Activated CD4-positive, alpha-beta T cell treated with anti-CD3 and anti-CD28 coated beads for 24 hours (primary cell): ENCODE measurements around the gene USF3.

Source experiments
- DNase-seq, 2 donors: peaks; one replicate each; pipeline ENCODE4 v3.0.0-alpha.2; 2020; ENCODE audit warnings: low read depth in 2 of 2

The USF3 gene

DNA sequence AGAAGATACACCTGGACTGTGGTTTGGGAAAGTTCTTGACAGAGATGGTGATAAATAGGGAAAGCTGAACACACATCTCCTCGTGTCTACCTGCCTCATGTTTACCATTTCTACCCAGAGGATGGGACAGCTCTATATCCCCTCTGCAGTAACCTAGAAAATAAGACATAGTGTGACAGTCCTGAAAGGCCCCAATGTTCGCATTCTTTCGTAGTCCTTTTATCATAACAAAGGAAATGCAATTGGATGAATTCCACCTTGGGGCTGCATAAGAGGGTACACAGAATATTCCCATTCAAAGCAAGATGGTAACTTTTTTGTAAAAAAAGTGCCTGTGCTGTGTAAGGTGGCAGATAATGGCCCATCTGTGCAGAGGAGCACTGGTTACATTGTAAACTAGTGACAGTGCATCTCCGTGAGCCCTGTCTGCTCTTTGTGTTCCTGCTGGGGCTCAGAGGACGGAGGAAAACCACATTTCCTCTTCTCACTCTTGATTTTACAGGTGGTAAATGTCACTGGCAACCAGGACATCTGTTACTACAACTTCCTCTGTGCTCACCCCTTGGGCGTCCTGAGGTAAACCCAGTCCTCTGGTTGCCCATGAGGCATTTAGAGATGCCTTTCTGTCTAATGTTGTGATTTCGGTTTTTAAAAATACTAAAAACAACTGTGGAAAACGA is 89.8 kb downstream of the USF3 start:
- DNase-seq = peak in 1 of 2 donors; percentile 8

DNA sequence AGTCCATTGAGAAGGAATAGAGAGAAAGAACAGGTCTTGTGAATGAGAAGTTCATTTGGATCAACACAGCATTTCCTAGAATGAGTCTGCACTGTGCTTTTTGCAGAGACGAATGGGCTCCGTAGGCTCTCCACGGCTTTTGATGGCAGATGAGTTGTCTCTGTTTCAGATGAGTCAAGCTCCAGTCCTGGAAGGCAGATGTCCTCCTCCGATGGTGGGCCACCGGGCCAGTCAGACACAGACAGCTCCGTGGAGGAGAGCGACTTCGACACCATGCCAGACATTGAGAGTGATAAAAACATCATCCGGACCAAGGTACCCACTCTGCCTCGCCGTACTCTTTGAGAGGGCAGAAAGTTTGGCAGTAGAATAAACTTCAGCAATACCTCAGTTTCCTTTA is 93.6 kb downstream of the USF3 start:
- DNase-seq = no peak

DNA sequence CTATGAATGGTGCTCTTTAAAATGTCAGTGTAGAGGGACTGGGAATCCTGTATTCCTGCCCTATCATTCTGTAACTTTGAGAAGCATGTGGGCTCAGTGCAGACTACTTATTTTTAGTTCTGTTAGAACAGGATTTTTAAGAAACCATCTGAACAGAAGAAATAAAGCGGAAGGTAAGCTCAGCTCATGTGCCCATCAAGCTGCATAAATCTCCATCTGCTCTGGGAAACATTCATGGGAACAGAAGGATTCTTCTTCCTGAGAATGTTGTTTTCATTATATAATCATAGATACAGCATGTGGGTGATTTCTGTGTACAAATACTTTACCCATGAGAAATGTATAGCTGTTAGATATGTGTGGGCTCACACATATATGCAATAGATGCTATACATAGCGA is 94.2 kb downstream of the USF3 start:
- no peak for DNase-seq

DNA sequence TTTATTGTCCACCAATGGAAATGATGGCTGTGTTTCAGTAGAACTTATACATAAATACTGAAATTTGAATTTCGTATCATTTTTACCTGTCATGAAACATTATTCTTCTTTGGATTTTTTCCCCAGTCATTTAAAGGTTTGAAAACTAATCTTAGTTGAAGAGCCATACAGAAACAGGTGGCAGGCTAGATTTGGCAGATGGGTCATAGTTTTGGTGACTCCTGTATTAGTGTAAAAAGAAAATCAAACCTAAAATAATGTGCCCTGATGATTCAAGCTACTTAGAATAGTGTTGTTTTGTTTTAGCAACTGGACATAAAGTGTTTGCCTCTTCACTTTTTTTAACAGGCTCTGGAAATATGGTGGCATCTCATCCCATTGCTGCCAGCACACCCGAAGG is 95.2 kb downstream of the USF3 start:
- DNase-seq = no peak

DNA sequence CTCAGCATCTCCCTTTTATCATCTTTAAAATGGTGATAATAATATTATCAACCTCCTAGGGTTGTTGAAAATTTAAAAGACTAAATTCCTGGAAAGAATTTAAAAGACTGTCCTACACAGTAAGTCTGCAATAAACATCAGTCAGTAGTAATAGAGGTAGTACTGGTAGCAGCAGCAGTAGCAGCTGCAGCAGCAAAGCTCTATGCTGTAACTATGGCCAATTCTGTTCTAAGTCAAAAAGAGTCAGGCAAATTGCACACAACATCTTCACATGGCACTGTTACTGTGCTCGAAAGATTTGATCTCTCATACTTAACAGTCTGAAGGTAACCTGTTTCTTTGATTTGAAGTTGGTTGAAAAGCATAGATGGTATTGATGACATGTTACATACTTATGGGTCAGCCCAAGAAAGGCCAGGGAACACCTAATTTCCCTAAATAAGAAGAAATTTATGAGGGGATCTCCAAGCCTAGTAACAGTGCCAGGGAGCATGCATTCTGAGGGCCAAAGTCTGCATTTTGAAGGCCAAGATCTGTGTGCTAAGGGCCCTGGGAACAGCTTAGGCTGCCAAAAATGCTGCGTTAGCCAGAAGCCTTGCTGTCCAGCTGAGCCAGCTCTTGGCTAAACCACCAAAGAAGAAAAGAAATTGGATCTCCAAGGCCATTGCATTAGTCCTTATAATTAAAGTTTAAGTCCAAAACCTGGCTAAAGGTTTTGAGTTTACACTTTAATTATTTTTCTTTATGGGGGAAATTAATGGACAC is 95.8 kb downstream of the USF3 start:
- DNase-seq = no peak
